HepG2 (cell line): ENCODE measurements around the gene VNN1.

ENCODE experiments used
- EZH2 ChIP-seq: conservative IDR thresholded peaks from 2 replicates; pipeline ENCODE4 v1.6.1; 2012; ENCODE audit warnings: mild to moderate bottlenecking, low read depth, low read length, moderate library complexity
- FOXK2 ChIP-seq: fragments of 450-650 bp; IDR thresholded peaks from 2 replicates; pipeline ENCODE4 v1.6.1; 2016
- NFE2L2 ChIP-seq: fragments of 150-350 bp; IDR thresholded peaks from 2 replicates; pipeline ENCODE4 v1.6.1; 2014; ENCODE audit warnings: low read length
- PRPF4 ChIP-seq: fragments of 200-400 bp; formaldehyde crosslinking; IDR thresholded peaks from 2 replicates; pipeline ENCODE4 v1.6.1; 2016; ENCODE audit warnings: low read length, low read depth; ENCODE audit not compliant: poor library complexity, severe bottlenecking
- TEAD3 ChIP-seq: optimal IDR thresholded peaks from 2 replicates; pipeline ENCODE3; 2016; ENCODE audit warnings: borderline replicate concordance
- TF ChIP-seq, protein P1 (sequence below): sonication (generic); formaldehyde crosslinking; IDR thresholded peaks from 2 replicates; pipeline ENCODE4 v1.4.0; 2020; ENCODE audit warnings: mild to moderate bottlenecking, missing genetic modification reagents
- TF ChIP-seq, protein P2 (sequence below), 2 experiments: IDR thresholded peaks; 2 replicates each; pipeline ENCODE4 v1.6.1; 2011 to 2012; ENCODE audit warnings: low read length in 2 of 2, borderline replicate concordance in 1 of 2, low read depth in 1 of 2, mild to moderate bottlenecking in 1 of 2, moderate library complexity in 1 of 2

DNA sequence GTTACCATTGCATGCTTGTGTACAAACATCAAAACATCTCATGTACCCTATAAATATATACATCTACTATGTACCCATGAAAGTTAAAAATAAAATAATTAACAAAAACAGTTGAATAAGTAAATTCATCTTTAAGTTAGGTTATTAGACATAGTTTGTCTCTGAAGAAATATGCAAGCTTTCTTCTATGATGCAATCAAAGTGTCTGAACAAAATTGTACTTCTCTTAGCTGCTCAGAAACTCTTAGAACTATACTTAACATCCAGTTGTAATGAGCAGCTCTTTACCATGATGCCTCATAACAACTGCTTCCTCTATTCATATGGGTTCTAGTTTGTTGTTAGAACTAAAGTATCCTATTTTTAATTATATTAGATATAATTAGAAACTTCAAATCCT is 5.9 kb downstream of the VNN1 start:
- TF ChIP-seq PRPF4 (no peak), FOXK2 (no peak), TEAD3 (CRISPR knock-in tag) (no peak), NFE2L2 (no peak), EZH2 (no peak)
- TF ChIP-seq, protein P1, sequence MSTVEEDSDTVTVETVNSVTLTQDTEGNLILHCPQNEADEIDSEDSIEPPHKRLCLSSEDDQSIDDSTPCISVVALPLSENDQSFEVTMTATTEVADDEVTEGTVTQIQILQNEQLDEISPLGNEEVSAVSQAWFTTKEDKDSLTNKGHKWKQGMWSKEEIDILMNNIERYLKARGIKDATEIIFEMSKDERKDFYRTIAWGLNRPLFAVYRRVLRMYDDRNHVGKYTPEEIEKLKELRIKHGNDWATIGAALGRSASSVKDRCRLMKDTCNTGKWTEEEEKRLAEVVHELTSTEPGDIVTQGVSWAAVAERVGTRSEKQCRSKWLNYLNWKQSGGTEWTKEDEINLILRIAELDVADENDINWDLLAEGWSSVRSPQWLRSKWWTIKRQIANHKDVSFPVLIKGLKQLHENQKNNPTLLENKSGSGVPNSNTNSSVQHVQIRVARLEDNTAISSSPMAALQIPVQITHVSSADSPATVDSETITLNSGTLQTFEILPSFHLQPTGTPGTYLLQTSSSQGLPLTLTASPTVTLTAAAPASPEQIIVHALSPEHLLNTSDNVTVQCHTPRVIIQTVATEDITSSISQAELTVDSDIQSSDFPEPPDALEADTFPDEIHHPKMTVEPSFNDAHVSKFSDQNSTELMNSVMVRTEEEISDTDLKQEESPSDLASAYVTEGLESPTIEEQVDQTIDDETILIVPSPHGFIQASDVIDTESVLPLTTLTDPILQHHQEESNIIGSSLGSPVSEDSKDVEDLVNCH (CRISPR knock-in tag), result no peak
- TF ChIP-seq, protein P2, sequence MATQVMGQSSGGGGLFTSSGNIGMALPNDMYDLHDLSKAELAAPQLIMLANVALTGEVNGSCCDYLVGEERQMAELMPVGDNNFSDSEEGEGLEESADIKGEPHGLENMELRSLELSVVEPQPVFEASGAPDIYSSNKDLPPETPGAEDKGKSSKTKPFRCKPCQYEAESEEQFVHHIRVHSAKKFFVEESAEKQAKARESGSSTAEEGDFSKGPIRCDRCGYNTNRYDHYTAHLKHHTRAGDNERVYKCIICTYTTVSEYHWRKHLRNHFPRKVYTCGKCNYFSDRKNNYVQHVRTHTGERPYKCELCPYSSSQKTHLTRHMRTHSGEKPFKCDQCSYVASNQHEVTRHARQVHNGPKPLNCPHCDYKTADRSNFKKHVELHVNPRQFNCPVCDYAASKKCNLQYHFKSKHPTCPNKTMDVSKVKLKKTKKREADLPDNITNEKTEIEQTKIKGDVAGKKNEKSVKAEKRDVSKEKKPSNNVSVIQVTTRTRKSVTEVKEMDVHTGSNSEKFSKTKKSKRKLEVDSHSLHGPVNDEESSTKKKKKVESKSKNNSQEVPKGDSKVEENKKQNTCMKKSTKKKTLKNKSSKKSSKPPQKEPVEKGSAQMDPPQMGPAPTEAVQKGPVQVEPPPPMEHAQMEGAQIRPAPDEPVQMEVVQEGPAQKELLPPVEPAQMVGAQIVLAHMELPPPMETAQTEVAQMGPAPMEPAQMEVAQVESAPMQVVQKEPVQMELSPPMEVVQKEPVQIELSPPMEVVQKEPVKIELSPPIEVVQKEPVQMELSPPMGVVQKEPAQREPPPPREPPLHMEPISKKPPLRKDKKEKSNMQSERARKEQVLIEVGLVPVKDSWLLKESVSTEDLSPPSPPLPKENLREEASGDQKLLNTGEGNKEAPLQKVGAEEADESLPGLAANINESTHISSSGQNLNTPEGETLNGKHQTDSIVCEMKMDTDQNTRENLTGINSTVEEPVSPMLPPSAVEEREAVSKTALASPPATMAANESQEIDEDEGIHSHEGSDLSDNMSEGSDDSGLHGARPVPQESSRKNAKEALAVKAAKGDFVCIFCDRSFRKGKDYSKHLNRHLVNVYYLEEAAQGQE (IDR thresholded peaks at IDR 0.05; ENCODE audit: borderline replicate concordance in 1 of 2, low read depth in 1 of 2, low read length in 2 of 2), result no peak
